Measurements from ENCODE around the gene TYW1B. TPM values are rescaled to one million over a fixed set of nuclear protein-coding genes. Genes with fewer than 3 reads are reported as not detected.
"Not testable (repeated sequence)": the region's sequence is repeated elsewhere in the genome, so short reads cannot be mapped to it uniquely, and the experiment has no call there.

The TYW1B gene
- total RNA-seq, 1 experiment from 2014 or later = 2.6 TPM

DNA sequence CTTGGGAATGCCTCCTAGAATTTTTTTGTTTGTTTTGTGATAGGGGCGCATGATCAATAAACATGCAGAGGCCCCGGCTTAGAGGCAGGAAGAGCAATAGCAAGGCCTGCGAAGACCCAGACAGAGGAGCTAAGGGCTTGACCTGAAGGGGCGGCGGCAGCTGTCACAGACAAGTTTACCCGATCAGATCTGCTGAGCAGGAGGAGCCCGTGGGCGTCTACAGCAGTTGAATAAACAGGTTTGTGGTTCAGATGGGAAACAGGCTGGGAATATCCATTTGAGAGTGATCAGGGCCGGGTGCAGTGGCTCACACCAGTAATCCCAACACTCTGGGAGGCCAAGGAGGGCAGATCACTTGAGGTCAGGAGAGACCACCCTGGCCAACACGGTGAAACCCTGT is 289.9 kb downstream of the TYW1B start:
- H3K9me3 ChIP-seq (ENCODE audit: low read depth, low read length, poor library complexity, severe bottlenecking) = no peaks in the 10 kb centered on the region
- H3K4me3 ChIP-seq (ENCODE audit: low read depth, low read length, poor library complexity, severe bottlenecking) = no peak overlapping the region
- CTCF ChIA-PET = no interaction called here
- no peak for TF ChIP-seq EZH2 (IDR thresholded peaks at IDR 0.05; ENCODE audit: borderline replicate concordance, low read depth, low read length, poor library complexity, severe bottlenecking)
- TF ChIP-seq, protein P1, sequence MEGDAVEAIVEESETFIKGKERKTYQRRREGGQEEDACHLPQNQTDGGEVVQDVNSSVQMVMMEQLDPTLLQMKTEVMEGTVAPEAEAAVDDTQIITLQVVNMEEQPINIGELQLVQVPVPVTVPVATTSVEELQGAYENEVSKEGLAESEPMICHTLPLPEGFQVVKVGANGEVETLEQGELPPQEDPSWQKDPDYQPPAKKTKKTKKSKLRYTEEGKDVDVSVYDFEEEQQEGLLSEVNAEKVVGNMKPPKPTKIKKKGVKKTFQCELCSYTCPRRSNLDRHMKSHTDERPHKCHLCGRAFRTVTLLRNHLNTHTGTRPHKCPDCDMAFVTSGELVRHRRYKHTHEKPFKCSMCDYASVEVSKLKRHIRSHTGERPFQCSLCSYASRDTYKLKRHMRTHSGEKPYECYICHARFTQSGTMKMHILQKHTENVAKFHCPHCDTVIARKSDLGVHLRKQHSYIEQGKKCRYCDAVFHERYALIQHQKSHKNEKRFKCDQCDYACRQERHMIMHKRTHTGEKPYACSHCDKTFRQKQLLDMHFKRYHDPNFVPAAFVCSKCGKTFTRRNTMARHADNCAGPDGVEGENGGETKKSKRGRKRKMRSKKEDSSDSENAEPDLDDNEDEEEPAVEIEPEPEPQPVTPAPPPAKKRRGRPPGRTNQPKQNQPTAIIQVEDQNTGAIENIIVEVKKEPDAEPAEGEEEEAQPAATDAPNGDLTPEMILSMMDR (conservative IDR thresholded peaks at IDR 0.05; ENCODE audit: low read depth, low read length) = no peak
- no peaks in the 10 kb centered on the region for H3K36me3 ChIP-seq (ENCODE audit: insufficient read depth, low read length, poor library complexity, severe bottlenecking)
- POLR2A ChIA-PET (ENCODE audit: low non-redundant PET) = no interaction called here
- no peaks in the 10 kb centered on the region for H3K4me1 ChIP-seq (ENCODE audit: insufficient read depth, low read length, poor library complexity, severe bottlenecking)
- no peaks in the 10 kb centered on the region for H3K27me3 ChIP-seq (replicated peaks; ENCODE audit: insufficient read depth, low read depth, low read length, poor library complexity)
- BruUV-seq (replicated peaks) = no TSS peak
- no peak for DNase-seq (ENCODE audit: low spot score)
- intact Hi-C loops (cut with micrococcal nuclease; ENCODE audit: unreplicated experiment) = no loop called here
- no peak overlapping the region for H3K27ac ChIP-seq (ENCODE audit: low read depth, low read length, poor library complexity, severe bottlenecking)

DNA sequence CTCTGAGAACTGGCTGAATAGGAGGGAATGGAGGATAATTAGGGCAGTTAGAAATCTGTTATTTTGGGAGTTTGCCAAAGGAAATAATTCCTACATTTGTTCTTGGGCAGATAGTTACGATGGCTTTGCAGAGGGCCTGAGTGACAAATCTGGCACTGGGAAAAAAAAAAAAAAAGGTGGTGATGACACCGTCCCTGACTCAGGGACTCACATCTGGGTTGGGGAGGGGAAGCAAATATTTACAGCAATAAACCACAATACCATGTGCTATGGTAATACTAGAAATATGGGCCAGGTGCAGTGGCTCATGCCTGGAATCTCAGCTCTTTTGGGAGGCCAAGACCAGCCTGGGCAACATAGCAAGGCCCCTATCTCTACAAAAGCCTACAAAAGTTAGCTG is 292.0 kb downstream of the TYW1B start:
- CTCF ChIA-PET; DNase-seq (ENCODE audit: low spot score); H3K4me1 ChIP-seq (ENCODE audit: insufficient read depth, low read length, poor library complexity, severe bottlenecking); H3K27ac ChIP-seq (ENCODE audit: low read depth, low read length, poor library complexity, severe bottlenecking); H3K27me3 ChIP-seq (replicated peaks; ENCODE audit: insufficient read depth, low read depth, low read length, poor library complexity); BruUV-seq (replicated peaks); POLR2A ChIA-PET (ENCODE audit: low non-redundant PET); H3K4me3 ChIP-seq (ENCODE audit: low read depth, low read length, poor library complexity, severe bottlenecking); H3K36me3 ChIP-seq (ENCODE audit: insufficient read depth, low read length, poor library complexity, severe bottlenecking); intact Hi-C loops (cut with micrococcal nuclease; ENCODE audit: unreplicated experiment); H3K9me3 ChIP-seq (ENCODE audit: low read depth, low read length, poor library complexity, severe bottlenecking): not testable (repeated sequence)

DNA sequence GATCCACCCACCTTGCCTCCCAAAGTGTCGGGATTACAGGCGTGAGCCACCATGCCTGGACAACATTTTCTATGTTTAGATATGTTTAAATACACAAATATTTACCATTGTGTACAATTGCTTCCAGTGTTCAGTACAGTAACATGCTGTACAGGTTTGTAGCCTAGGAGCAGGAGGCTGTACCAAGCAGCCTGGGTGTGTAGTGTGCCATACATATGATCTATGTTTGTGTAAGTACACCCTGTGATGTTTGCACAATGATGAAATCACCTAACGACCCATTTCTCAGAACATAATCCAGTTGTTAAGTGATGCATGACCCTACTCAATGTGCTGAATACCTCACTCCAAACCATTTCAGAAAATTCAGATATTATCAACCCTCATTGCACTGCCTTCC is 297.0 kb downstream of the TYW1B start:
- DNase-seq (ENCODE audit: low spot score); H3K9me3 ChIP-seq (ENCODE audit: low read depth, low read length, poor library complexity, severe bottlenecking); intact Hi-C loops (cut with micrococcal nuclease; ENCODE audit: unreplicated experiment); H3K27me3 ChIP-seq (replicated peaks; ENCODE audit: insufficient read depth, low read depth, low read length, poor library complexity); H3K4me3 ChIP-seq (ENCODE audit: low read depth, low read length, poor library complexity, severe bottlenecking); BruUV-seq (replicated peaks); H3K4me1 ChIP-seq (ENCODE audit: insufficient read depth, low read length, poor library complexity, severe bottlenecking); CTCF ChIA-PET; H3K27ac ChIP-seq (ENCODE audit: low read depth, low read length, poor library complexity, severe bottlenecking); H3K36me3 ChIP-seq (ENCODE audit: insufficient read depth, low read length, poor library complexity, severe bottlenecking); POLR2A ChIA-PET (ENCODE audit: low non-redundant PET): not testable (repeated sequence)

Small RNA genes within 50 kb of the gene (microRNA-seq; reads per million reads assigned to microRNA genes)
- gene MIR4650-2 = not detected

Other genes starting within 250 kb of the TYW1B start
- 54.6 and 56.6 TPM in 2 replicates for gene POM121, start 96.9 kb upstream of the TYW1B start, total RNA-seq (2021)
- gene TRIM74, start 141.3 kb upstream of the TYW1B start, total RNA-seq (2021) = 0.31 TPM in 1 of 2 replicates, not detected in the other
- gene SPDYE8, start 201.6 kb upstream of the TYW1B start, total RNA-seq (2021) = not detected in 2 replicates
- not detected in 2 replicates for gene SPDYE11, start 229.7 kb upstream of the TYW1B start, total RNA-seq (2021)